GM21447 (cell line): ENCODE results near the gene PHF12.

Experiments used
- ATAC-seq: cut with Tn5 transposase; IDR thresholded peaks from one replicate; pipeline ENCODE4 v1.9.1; 2021; ENCODE audit not compliant: unreplicated experiment

The PHF12 gene

DNA sequence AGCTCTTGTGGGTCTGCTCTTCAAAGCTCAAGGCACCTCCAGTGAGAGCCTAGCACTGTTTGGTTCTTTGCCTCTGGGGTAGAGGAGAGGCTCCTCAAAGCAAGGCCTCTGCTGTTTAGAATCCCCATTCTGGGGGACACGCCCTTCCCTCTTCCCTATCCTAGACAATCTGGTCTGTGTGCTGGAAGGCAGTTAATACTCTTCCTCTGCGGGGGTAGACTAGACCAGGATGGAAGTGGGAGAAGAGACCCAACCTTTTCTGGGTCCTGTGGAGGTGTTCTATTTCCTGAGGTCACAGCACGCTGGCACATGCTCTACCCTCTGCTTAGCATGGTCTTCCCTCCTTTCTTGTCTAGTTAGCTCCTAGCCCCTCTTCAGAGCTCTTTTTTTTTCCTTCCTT, 88.8 kb downstream of the PHF12 start:
- no peak for ATAC-seq

GRCh38 chr17:28861393-28862203, 89.7 kb downstream of the PHF12 start:
- no peak for ATAC-seq

DNA sequence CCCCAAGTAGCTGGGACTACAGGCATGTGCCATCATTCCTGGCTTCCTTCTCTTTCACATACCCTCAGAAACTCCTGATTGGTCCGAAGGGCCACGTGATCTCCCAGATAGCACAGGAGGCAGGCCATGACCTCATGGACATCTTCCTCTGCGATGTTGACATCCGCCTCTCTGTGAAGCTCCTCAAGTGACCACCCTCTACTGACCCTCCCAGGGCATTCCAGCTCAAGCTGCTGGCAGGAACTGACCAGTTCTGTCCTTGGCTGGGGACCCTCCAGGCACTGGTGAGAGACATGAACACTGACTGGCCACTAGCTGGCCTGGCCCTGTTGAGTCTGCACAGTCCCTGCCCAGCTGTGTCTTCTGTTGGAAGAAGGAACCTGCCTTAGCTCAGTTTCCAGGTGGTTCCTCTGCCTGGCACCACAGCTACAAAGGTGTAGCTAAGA, 90.9 kb downstream of the PHF12 start:
- ATAC-seq: no peak

DNA sequence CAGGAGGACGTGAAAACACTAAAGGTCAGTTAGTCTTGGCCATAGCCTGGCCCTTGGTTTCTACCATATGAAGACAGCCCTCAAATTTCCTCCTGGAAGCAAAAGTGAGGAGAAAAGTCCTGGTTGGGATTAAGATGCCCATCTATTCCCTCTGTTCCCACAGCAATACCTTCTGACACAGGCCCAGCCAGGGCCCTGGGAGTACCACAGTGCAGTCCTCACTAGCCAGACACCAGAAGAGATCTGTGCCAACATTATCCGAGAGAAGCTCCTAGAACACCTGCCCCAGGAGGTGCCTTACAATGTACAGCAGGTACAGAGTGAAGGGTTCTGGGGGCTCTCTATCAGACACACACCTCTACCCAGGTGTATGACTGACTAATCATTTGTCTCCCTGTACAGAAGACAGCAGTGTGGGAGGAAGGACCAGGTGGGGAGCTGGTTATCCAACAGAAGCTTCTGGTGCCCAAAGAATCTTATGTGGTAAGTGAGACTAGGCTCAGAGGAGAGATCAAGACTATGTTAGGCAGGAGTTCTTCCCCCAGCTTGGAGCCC, 92.4 kb downstream of the PHF12 start:
- ATAC-seq: no peak

DNA sequence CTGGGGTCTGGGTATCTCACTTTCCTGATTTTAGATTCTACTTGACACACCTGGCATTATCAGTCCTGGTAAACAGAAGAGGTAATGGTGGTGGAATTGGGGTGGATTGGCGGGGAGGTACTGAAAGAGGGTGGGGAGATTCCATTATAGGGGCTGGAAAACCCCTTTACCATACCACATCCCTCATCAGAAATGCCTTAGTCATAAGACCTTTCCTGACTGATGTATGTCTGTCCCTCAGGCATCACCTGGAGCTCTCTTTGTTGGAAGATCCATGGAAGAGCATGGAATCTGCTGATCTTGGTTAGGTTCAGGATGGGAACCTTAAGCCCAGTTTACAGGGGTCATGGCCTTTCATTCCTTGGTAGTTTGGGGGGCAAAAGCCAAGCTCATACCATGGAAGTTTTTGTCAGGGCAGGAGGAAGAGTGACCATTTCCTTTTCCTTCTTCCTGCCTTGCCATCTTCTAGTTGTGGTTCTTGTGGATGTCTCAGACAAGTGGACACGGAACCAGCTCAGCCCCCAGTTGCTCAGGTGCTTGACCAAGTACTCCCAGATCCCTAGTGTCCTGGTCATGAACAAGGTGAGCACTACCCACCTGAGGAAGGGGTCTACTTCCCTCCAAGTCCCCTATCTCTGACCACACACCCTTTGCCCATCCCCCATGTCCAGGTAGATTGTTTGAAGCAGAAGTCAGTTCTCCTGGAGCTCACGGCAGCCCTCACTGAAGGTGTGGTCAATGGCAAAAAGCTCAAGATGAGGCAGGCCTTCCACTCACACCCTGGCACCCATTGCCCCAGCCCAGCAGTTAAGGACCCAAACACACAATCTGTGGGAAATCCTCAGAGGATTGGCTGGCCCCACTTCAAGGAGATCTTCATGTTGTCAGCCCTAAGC, 93.2 kb downstream of the PHF12 start:
- ATAC-seq: no peak

GRCh38 chr17:28856028-28856574, 95.2 kb downstream of the PHF12 start:
- ATAC-seq: no peak

DNA sequence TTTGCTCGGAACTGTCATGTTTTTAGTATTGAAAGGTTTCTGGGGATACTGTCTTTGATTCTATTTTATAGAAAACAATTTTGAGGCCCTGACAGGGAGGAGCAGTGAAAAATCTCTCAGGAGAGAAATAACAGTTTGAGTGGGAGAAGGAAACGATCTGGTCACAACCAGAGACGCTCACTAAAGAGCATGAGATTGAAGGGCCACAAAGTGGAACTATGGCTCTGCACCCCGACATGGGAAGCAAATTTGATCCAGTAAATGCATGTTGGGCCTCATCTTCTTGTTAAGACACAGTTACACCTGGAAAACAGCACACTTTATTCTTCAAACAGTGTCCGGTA, 96.0 kb downstream of the PHF12 start:
- ATAC-seq: no peak
